H1 (cell line): ENCODE data around the gene CUEDC2. TPM values are rescaled to one million over a fixed set of nuclear protein-coding genes. Genes with fewer than 3 reads are reported as not detected.

Source experiments
- CTCF ChIA-PET: fragments of 300-600 bp; sonication (Branson Sonifier 250); formaldehyde crosslinking; loops from one replicate; lab custom pipeline; 2021; ENCODE audit not compliant: partially characterized antibody; lab: Charles Lee
- POLR2A ChIA-PET: fragments of 300-600 bp; sonication (Branson Sonifier 250); formaldehyde crosslinking; loops from one replicate; lab custom pipeline; 2021; ENCODE audit warnings: inconsistent platforms; ENCODE audit not compliant: partially characterized antibody; lab: Charles Lee
- DNase-seq, 2 experiments: peaks; one replicate each; pipeline versions ENCODE4 v3.0.0 to v3.0.0-alpha.2; 2010 to 2022; ENCODE audit warnings: low spot score in 2 of 2, low read depth in 1 of 2, mixed read lengths in 1 of 2
- FAIRE-seq: peaks from 2 replicates; lab custom pipeline; 2011; peaks lifted over from hg19 to GRCh38; lab: Jason Lieb, UNC
- H2AFZ ChIP-seq: 2 replicates; pipeline ENCODE4 v1.8.1; 2012; ENCODE audit warnings: low read length, inconsistent platforms
- H2AK5ac ChIP-seq: 2 replicates; pipeline ENCODE4 v1.6.1; 2013; ENCODE audit warnings: low read depth, low read length
- H2BK120ac ChIP-seq: replicated peaks from 2 replicates; pipeline ENCODE3; 2013; ENCODE audit warnings: low read depth, low read length, inconsistent platforms
- H2BK12ac ChIP-seq: 2 replicates; pipeline ENCODE4 v1.6.1; 2013; ENCODE audit warnings: low read depth, low read length
- H2BK15ac ChIP-seq: 2 replicates; pipeline ENCODE4 v1.6.1; 2013; ENCODE audit warnings: low read length
- H2BK20ac ChIP-seq: 2 replicates; pipeline ENCODE4 v1.6.1; 2013; ENCODE audit warnings: low read length
- H2BK5ac ChIP-seq: 2 replicates; pipeline ENCODE4 v1.6.1; 2013; ENCODE audit warnings: low read depth, low read length
- H3K14ac ChIP-seq: 2 replicates; pipeline ENCODE4 v1.6.1; 2013; ENCODE audit warnings: inconsistent platforms; ENCODE audit not compliant: insufficient read length
- H3K18ac ChIP-seq: 2 replicates; pipeline ENCODE4 v1.6.1; 2013; ENCODE audit warnings: low read length; ENCODE audit errors: extremely low read depth
- H3K23ac ChIP-seq: 2 replicates; pipeline ENCODE4 v1.6.1; 2013; ENCODE audit warnings: inconsistent platforms; ENCODE audit not compliant: insufficient read length
- H3K23me2 ChIP-seq: 2 replicates; pipeline ENCODE4 v1.6.1; 2013; ENCODE audit warnings: low read depth, low read length
- H3K27ac ChIP-seq: 2 replicates; pipeline ENCODE4 v1.6.1; 2011; ENCODE audit warnings: low read depth, low read length, inconsistent platforms
- H3K27me3 ChIP-seq, 4 experiments: replicated peaks in 1 of 4; 1 replicate in 1 of 4; 2 replicates in 3 of 4; pipeline versions ENCODE4 v1.6.1 to v1.8.1; 2011 to 2013; ENCODE audit warnings: low read length in 3 of 4, mild to moderate bottlenecking in 3 of 4, inconsistent platforms in 2 of 4, mixed read lengths in 2 of 4, moderate library complexity in 1 of 4; ENCODE audit not compliant: control insufficient read depth in 3 of 4, insufficient read depth in 3 of 4; ENCODE audit errors: extremely low read depth in 1 of 4
- H3K36me3 ChIP-seq, 4 experiments: 2 replicates each; pipeline versions ENCODE4 v1.6.1 to v1.8.1; 2011 to 2013; ENCODE audit warnings: mild to moderate bottlenecking in 4 of 4, low read length in 3 of 4, moderate library complexity in 2 of 4, control low read depth in 1 of 4, inconsistent platforms in 1 of 4; ENCODE audit not compliant: insufficient read depth in 4 of 4, control insufficient read depth in 2 of 4
- H3K4ac ChIP-seq: replicated peaks from 2 replicates; pipeline ENCODE3; 2013; ENCODE audit warnings: low read length, low read depth, mixed read lengths, inconsistent platforms; ENCODE audit not compliant: insufficient read length
- H3K4me1 ChIP-seq, 4 experiments: replicated peaks in 1 of 4; 1 replicate in 1 of 4; 2 replicates in 3 of 4; pipeline versions ENCODE4 v1.6.1 to v1.8.1; 2011 to 2013; ENCODE audit warnings: low read length in 3 of 4, inconsistent platforms in 2 of 4, mixed read lengths in 1 of 4; ENCODE audit not compliant: insufficient read depth in 4 of 4, control insufficient read depth in 3 of 4
- H3K4me2 ChIP-seq, 2 experiments: 2 replicates each; pipeline versions ENCODE4 v1.6.1 to v1.8.1; 2011 to 2013; ENCODE audit warnings: low read depth in 2 of 2, low read length in 2 of 2, control low read depth in 1 of 2, inconsistent platforms in 1 of 2, mild to moderate bottlenecking in 1 of 2; ENCODE audit not compliant: insufficient read depth in 1 of 2
- H3K4me3 ChIP-seq, 4 experiments: fragments of 200-600, 300-600 bp in 1 of 4; sonication (generic), shearing (Covaris generic), sonication (Bioruptor Twin) in 1 of 4; 2 replicates each; pipeline versions ENCODE4 v1.5.1 to v1.8.1; 2011 to 2016; ENCODE audit warnings: low read length in 4 of 4, low read depth in 3 of 4, control low read depth in 2 of 4, inconsistent platforms in 2 of 4, mild to moderate bottlenecking in 2 of 4, mixed read lengths in 1 of 4, moderate library complexity in 1 of 4; ENCODE audit not compliant: insufficient read depth in 2 of 4; ENCODE audit errors: extremely low read depth in 1 of 4
- H3K56ac ChIP-seq: replicated peaks from 2 replicates; pipeline ENCODE3; 2013; ENCODE audit warnings: low read depth, mild to moderate bottlenecking, mixed read lengths, low read length, inconsistent platforms; ENCODE audit not compliant: insufficient read length
- H3K79me1 ChIP-seq: 2 replicates; pipeline ENCODE4 v1.6.1; 2013; ENCODE audit warnings: low read depth, low read length, control low read depth
- H3K79me2 ChIP-seq, 2 experiments: 2 replicates each; pipeline versions ENCODE4 v1.6.1 to v1.8.1; 2012 to 2013; ENCODE audit warnings: low read length in 2 of 2, mild to moderate bottlenecking in 2 of 2, inconsistent platforms in 1 of 2; ENCODE audit not compliant: insufficient read depth in 2 of 2, control insufficient read depth in 1 of 2
- H3K9ac ChIP-seq, 4 experiments: replicated peaks in 1 of 4; 1 replicate in 1 of 4; 2 replicates in 3 of 4; pipeline versions ENCODE4 v1.6.1 to v1.8.1; 2011 to 2013; ENCODE audit warnings: low read depth in 3 of 4, low read length in 3 of 4, control low read depth in 2 of 4, mild to moderate bottlenecking in 2 of 4, moderate library complexity in 2 of 4, inconsistent platforms in 1 of 4; ENCODE audit errors: extremely low read depth in 1 of 4
- H3K9me3 ChIP-seq, 2 experiments: 2 replicates each; pipeline versions ENCODE4 v1.6.1 to v1.8.1; 2012 to 2013; ENCODE audit warnings: mild to moderate bottlenecking in 2 of 2, moderate library complexity in 2 of 2, control low read depth in 1 of 2, inconsistent platforms in 1 of 2, low read depth in 1 of 2, low read length in 1 of 2, mixed read lengths in 1 of 2; ENCODE audit not compliant: insufficient read depth in 2 of 2
- H4K20me1 ChIP-seq, 2 experiments: replicated peaks in 1 of 2; 2 replicates each; pipeline versions ENCODE3 to v1.8.1; 2011 to 2013; ENCODE audit warnings: inconsistent platforms in 2 of 2, low read length in 2 of 2, mild to moderate bottlenecking in 1 of 2; ENCODE audit not compliant: insufficient read depth in 2 of 2, control insufficient read depth in 1 of 2
- H4K5ac ChIP-seq: 2 replicates; pipeline ENCODE4 v1.6.1; 2013; ENCODE audit warnings: low read length, low read depth, mixed read lengths, inconsistent platforms; ENCODE audit not compliant: insufficient read length
- H4K8ac ChIP-seq: 2 replicates; pipeline ENCODE4 v1.8.0; 2013; ENCODE audit warnings: mild to moderate bottlenecking, moderate library complexity, low read length, inconsistent platforms; ENCODE audit not compliant: insufficient read depth; ENCODE audit errors: extremely low read depth
- H4K91ac ChIP-seq: replicated peaks from 2 replicates; pipeline ENCODE3; 2013; ENCODE audit warnings: low read length, mixed read lengths, inconsistent platforms; ENCODE audit not compliant: insufficient read length
- CBX5 ChIP-seq: fragments of 300-800, 300-1000 bp; sonication (generic); IDR thresholded peaks from 2 replicates; pipeline ENCODE4 v1.7.1; 2016; ENCODE audit warnings: antibody characterized with exemption, low read length, low read depth
- CHD2 ChIP-seq: IDR thresholded peaks from 2 replicates; pipeline ENCODE4 v1.6.1; 2012; ENCODE audit warnings: low read length, improper control_type of control experiment
- EZH2 ChIP-seq: fragments of 200-600 bp; sonication (generic); IDR thresholded peaks from 2 replicates; pipeline ENCODE4 v1.7.1; 2012; ENCODE audit warnings: low read depth, mild to moderate bottlenecking, moderate library complexity, low read length, inconsistent platforms; ENCODE audit not compliant: severe bottlenecking
- FOSL1 ChIP-seq: IDR thresholded peaks from 2 replicates; pipeline ENCODE4 v1.6.1; 2011; ENCODE audit warnings: mild to moderate bottlenecking, low read depth, low read length, moderate library complexity; ENCODE audit not compliant: insufficient read depth
- MAFK ChIP-seq: IDR thresholded peaks from 2 replicates; pipeline ENCODE4 v1.6.1; 2012; ENCODE audit warnings: low read depth, mild to moderate bottlenecking, improper control_type of control experiment, low read length
- PHF8 ChIP-seq: fragments of 200-600 bp; sonication (generic); conservative IDR thresholded peaks from 2 replicates; pipeline ENCODE4 v1.7.1; 2012; ENCODE audit warnings: low read depth, mild to moderate bottlenecking, inconsistent platforms, low read length, moderate library complexity
- POLR2A ChIP-seq, 2 experiments: IDR thresholded peaks; 1 replicate in 1 of 2; 2 replicates in 1 of 2; pipeline ENCODE4 v1.6.1; 2011; ENCODE audit warnings: low read depth in 2 of 2, low read length in 2 of 2, mild to moderate bottlenecking in 2 of 2; ENCODE audit errors: control extremely low read depth in 1 of 2
- SIRT6 ChIP-seq: IDR thresholded peaks from one replicate; pipeline ENCODE4 v1.7.1; 2012; ENCODE audit warnings: low read length, inconsistent platforms
- SIX5 ChIP-seq: IDR thresholded peaks from 2 replicates; pipeline ENCODE4 v1.6.1; 2011; ENCODE audit warnings: mild to moderate bottlenecking, low read depth, low read length
- SRF ChIP-seq: IDR thresholded peaks from 2 replicates; pipeline ENCODE4 v1.6.1; 2011; ENCODE audit warnings: mild to moderate bottlenecking, low read depth, low read length, moderate library complexity
- WGBS, 2 experiments: shearing (Covaris generic) in 1 of 2; methylation state at CpG; one replicate each; pipeline versions ENCODE4 v1.1.6 to v1.1.7; 2013 to 2015; ENCODE audit warnings: low lambda C conversion rate in 2 of 2, mixed read lengths in 2 of 2, inconsistent platforms in 1 of 2, low coverage in 1 of 2, missing lambda C conversion rate in 1 of 2; ENCODE audit not compliant: insufficient replicate concordance in 2 of 2, insufficient coverage in 1 of 2, insufficient read length in 1 of 2; ENCODE audit errors: extremely low coverage in 1 of 2, missing lambda C conversion rate in 1 of 2; 5-methylcytosine and 5-hydroxymethylcytosine counted together
- polyA plus RNA-seq, 7 experiments: library from polyadenylated mRNA; depleted of rRNA in 3 of 7; stranded (reverse) in 5 of 7; unstranded in 2 of 7; fragments of >200 nt in 5 of 7; fragments of 200-250 nt in 2 of 7; gene quantifications; 1 replicate in 5 of 7; 2 replicates in 1 of 7; 4 replicates in 1 of 7; pipeline versions ENCODE4 v1.2.1 to v1.2.3, GENCODE V29; 2011 to 2013; ENCODE audit warnings: missing spikeins in 2 of 7, mixed read lengths in 2 of 7
- total RNA-seq: library from RNA; stranded (reverse); fragmentation: NEBNext Ultra II Directional; extraction: Animal tissue kit (Norgen Biotek cat#: 25700); gene quantifications from 2 replicates; pipeline ENCODE4 v1.2.1, GENCODE V29; 2021
- TF ChIP-seq, protein P1 (sequence below): IDR thresholded peaks from 2 replicates; pipeline ENCODE4 v1.6.1; 2012; ENCODE audit warnings: inconsistent platforms
- TF ChIP-seq, protein P2 (sequence below), 3 experiments: IDR thresholded peaks; 1 replicate in 2 of 3; 2 replicates in 1 of 3; pipeline versions ENCODE4 v1.5.1 to v1.6.1; 2011; ENCODE audit warnings: low read length in 3 of 3, mild to moderate bottlenecking in 3 of 3, inconsistent platforms in 2 of 3, low read depth in 1 of 3, moderate library complexity in 1 of 3; ENCODE audit not compliant: insufficient read depth in 1 of 3; ENCODE audit errors: control extremely low read depth in 1 of 3

Gene CUEDC2
- total and polyA plus RNA-seq, 2 of the 8 experiments (the other 6 are each of a cell fraction or from before 2014, with no cell fraction given), result 41.7 to 55.2 TPM

DNA sequence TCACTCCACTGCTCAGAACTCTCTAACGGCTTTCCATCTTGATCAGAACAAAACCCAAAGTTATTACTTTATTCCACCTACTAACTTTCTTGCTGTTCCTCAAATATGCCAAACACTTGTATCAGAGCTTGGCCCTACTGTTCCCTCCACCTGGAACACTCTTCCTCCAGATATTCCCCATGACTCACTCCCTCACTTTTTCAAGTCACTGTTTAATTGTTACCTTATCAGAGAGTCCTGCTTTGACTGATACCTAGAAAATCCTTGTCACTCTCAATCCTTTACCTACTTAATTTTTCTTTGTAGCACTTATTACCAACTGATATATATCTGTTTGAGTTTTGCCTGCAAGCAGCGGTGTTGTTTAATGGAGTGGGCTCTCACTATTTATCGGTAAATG, 42.5 kb downstream of the CUEDC2 start:
- no peaks in the 10 kb centered on the region for H3K36me3 ChIP-seq
- no peak overlapping the region for H3K14ac ChIP-seq
- no peak overlapping the region for H4K91ac ChIP-seq
- no peak overlapping the region for H4K8ac ChIP-seq
- ChIA-PET CTCF (interaction anchor here (0.6 to 9.0 kb wide), 9 partner anchors 8 to 193 kb away, joined by 3 to 95 read pairs (median 5); no protein-coding TSS in a partner anchor), POLR2A (no interaction called here)
- H3K9me3 ChIP-seq, result no peaks in the 10 kb centered on the region
- no peak overlapping the region for H3K18ac ChIP-seq
- H2AFZ ChIP-seq, result no peak overlapping the region
- no peak overlapping the region for H3K27ac ChIP-seq
- no peak overlapping the region for H3K56ac ChIP-seq
- H2BK15ac ChIP-seq, result no peak overlapping the region
- H3K79me1 ChIP-seq, result no peaks in the 10 kb centered on the region
- peaks cover 0 to 9% (median 4%) of the 10 kb centered on the region in 4 experiments; a peak in 5 of 7 replicates for H3K4me1 ChIP-seq
- H4K20me1 ChIP-seq, result peaks cover 0 to 8% of the 10 kb centered on the region in 2 experiments
- H3K4ac ChIP-seq, result no peak overlapping the region
- 93% methylated on average over 3 of the region's 3 CpGs; no CpG with 5 or more reads in 1 of the 2 experiments for WGBS, 2 experiments
- H3K23ac ChIP-seq, result no peak overlapping the region
- H3K27me3 ChIP-seq, result peaks cover 0 to 18% (median 14%) of the 10 kb centered on the region in 4 experiments; a peak in 6 of 7 replicates
- DNase-seq (no peak), FAIRE-seq (no peak)
- H2BK5ac ChIP-seq, result no peak overlapping the region
- no peak overlapping the region for H3K9ac ChIP-seq
- no peaks in the 10 kb centered on the region for H3K79me2 ChIP-seq
- H3K4me3 ChIP-seq, result no peak overlapping the region
- no peak overlapping the region for H2AK5ac ChIP-seq
- H4K5ac ChIP-seq, result no peak overlapping the region
- H2BK20ac ChIP-seq, result no peak overlapping the region
- H3K23me2 ChIP-seq, result peaks cover 6% of the 10 kb centered on the region
- H3K4me2 ChIP-seq, result no peak overlapping the region
- H2BK12ac ChIP-seq, result no peak overlapping the region
- H2BK120ac ChIP-seq, result no peak overlapping the region
- TF ChIP-seq EZH2, result no peak
- no peak for TF ChIP-seq POLR2A (IDR thresholded peaks at IDR 0.05; ENCODE audit: control extremely low read depth in 1 of 2, low read depth in 2 of 2, low read length in 2 of 2)
- no peak for TF ChIP-seq CBX5
- TF ChIP-seq, protein P1, sequence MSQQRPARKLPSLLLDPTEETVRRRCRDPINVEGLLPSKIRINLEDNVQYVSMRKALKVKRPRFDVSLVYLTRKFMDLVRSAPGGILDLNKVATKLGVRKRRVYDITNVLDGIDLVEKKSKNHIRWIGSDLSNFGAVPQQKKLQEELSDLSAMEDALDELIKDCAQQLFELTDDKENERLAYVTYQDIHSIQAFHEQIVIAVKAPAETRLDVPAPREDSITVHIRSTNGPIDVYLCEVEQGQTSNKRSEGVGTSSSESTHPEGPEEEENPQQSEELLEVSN, result no peak
- TF ChIP-seq, protein P2, sequence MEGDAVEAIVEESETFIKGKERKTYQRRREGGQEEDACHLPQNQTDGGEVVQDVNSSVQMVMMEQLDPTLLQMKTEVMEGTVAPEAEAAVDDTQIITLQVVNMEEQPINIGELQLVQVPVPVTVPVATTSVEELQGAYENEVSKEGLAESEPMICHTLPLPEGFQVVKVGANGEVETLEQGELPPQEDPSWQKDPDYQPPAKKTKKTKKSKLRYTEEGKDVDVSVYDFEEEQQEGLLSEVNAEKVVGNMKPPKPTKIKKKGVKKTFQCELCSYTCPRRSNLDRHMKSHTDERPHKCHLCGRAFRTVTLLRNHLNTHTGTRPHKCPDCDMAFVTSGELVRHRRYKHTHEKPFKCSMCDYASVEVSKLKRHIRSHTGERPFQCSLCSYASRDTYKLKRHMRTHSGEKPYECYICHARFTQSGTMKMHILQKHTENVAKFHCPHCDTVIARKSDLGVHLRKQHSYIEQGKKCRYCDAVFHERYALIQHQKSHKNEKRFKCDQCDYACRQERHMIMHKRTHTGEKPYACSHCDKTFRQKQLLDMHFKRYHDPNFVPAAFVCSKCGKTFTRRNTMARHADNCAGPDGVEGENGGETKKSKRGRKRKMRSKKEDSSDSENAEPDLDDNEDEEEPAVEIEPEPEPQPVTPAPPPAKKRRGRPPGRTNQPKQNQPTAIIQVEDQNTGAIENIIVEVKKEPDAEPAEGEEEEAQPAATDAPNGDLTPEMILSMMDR (IDR thresholded peaks at IDR 0.05; ENCODE audit: control extremely low read depth in 1 of 3, insufficient read depth in 1 of 3, low read depth in 1 of 3, low read length in 3 of 3), result no peak
- no peak for TF ChIP-seq CHD2
- TF ChIP-seq SRF, result no peak
- TF ChIP-seq FOSL1, result no peak
- TF ChIP-seq MAFK, result no peak
- TF ChIP-seq PHF8, result no peak
- no peak for TF ChIP-seq SIRT6
- no peak for TF ChIP-seq SIX5
